Fibroblast of the aortic adventitia (primary cell): ENCODE results near the gene STK24. TPM values are rescaled to one million over a fixed set of nuclear protein-coding genes. Genes with fewer than 3 reads are reported as not detected.
"Not testable (repeated sequence)": the region's sequence is repeated elsewhere in the genome, so short reads cannot be mapped to it uniquely, and the experiment has no call there.

ENCODE experiments used
- DNase-seq: peaks from one replicate; pipeline ENCODE4 v3.0.0-alpha.2; 2010; ENCODE audit warnings: low read depth
- H3K4me3 ChIP-seq: 2 replicates; pipeline ENCODE4 v1.5.1; 2011; ENCODE audit warnings: low read depth, mild to moderate bottlenecking, control low read depth, low read length, moderate library complexity
- total RNA-seq: library from RNA; depleted of rRNA; stranded (reverse); fragments of >200 nt; gene quantifications from 2 replicates; pipeline ENCODE4 v1.2.3, GENCODE V29; 2012; ENCODE audit warnings: low replicate concordance
- TF ChIP-seq, protein P1 (sequence below): IDR thresholded peaks from 2 replicates; pipeline ENCODE4 v1.5.1; 2011; ENCODE audit warnings: mild to moderate bottlenecking, low read length, control low read depth, inconsistent platforms; ENCODE audit not compliant: insufficient read depth

Gene STK24
- total RNA-seq, 1 donor: 64.0 TPM

DNA sequence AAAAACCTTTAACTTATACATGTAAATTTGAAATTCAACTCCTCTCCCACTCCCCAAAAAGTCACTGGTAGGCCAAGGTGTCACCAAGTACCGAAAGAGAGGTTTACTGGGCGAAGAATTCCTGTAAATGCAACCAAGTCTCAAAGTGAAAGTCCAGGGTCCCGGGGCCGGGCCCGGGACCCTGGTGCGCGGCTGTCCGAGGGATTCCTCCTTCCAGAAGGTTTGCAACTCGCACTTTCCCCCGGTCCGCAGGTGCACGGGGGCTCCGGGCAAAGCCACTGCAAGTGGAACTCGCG is 1.1 kb downstream of the STK24 start:
- peak overlapping the region; percentile 84 for H3K4me3 ChIP-seq
- TF ChIP-seq, protein P1, sequence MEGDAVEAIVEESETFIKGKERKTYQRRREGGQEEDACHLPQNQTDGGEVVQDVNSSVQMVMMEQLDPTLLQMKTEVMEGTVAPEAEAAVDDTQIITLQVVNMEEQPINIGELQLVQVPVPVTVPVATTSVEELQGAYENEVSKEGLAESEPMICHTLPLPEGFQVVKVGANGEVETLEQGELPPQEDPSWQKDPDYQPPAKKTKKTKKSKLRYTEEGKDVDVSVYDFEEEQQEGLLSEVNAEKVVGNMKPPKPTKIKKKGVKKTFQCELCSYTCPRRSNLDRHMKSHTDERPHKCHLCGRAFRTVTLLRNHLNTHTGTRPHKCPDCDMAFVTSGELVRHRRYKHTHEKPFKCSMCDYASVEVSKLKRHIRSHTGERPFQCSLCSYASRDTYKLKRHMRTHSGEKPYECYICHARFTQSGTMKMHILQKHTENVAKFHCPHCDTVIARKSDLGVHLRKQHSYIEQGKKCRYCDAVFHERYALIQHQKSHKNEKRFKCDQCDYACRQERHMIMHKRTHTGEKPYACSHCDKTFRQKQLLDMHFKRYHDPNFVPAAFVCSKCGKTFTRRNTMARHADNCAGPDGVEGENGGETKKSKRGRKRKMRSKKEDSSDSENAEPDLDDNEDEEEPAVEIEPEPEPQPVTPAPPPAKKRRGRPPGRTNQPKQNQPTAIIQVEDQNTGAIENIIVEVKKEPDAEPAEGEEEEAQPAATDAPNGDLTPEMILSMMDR: no peak
- no peak for DNase-seq

DNA sequence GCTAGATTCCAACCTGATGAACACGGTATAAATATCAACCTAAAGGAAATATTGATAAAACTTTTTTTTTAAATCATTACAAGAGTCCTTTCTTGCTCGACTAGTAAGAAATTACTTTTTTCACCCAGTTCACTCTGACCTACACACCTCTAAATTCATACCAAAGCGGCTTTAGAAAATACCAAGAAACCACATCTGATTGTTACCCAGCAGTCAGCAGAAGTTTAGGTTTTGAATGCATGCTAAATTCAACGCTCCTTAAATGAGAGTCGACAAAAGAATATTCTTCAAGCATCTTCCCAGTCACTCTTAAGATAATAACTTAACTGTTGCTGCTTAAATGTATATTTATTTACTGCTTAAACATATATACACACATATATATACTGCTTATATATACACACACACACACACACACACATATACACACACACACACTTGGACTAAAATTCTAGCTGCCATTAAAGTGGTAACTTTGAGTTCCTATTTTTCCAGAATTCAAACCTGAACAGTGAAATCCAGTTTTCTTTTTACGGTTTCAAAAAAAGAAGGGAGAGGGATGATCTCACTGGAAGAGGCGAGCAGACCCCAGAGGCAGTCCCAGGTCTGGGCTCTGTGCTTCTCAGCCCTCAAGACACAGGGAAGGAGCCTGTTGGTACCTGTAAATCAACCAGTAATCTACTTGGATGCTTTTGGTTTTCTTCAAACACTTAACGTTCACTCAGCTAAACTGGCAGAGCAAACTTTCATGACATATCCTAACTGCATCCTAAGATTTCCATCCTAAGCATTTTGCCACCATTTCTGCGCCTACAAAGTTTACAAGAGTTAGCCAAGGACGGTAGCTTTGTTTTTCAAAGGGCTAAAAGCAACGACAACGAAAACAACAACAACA is 1.7 kb downstream of the STK24 start:
- DNase-seq: no peak
- TF ChIP-seq, protein P1: no peak

DNA sequence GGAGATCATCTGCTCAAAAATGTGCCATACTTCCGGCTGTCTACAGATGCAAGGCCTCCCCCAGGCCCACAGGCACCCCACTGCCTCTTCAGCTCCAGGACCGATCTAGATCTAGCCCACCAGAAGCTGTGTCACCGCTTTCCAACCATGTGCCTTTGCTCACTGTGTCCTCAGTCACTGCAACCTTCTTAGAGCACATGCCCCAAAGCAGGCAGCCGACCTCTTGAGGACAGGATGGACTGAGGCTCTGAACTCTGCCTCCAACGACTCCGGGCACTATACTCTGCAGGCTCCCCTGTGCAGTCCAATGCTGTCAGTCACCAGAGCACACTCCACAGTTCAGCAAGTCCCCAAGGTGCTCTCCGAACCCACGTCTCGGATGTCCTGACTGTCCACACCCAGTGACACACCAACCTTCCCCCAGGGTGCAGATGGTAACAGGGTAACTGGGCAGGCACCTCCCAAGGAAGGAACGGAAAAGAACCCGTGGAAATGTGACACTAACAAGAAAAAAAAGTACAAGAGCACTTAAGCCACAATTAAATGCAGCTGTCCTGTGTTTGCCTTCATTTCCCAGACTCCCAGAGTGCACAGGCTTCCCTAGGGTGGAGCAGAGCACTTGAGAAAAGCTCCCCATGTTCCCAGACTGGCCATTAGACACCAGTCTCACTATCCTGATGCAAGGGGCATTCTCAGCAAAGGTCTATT is 4.8 kb downstream of the STK24 start:
- DNase-seq: peak; percentile 63
- TF ChIP-seq, protein P1: no peak
- peak overlapping the region; percentile 22 for H3K4me3 ChIP-seq

More for the DNA sequence above, 1.7 kb downstream of the STK24 start:
- H3K4me3 ChIP-seq: peak overlapping the region; percentile 84

DNA sequence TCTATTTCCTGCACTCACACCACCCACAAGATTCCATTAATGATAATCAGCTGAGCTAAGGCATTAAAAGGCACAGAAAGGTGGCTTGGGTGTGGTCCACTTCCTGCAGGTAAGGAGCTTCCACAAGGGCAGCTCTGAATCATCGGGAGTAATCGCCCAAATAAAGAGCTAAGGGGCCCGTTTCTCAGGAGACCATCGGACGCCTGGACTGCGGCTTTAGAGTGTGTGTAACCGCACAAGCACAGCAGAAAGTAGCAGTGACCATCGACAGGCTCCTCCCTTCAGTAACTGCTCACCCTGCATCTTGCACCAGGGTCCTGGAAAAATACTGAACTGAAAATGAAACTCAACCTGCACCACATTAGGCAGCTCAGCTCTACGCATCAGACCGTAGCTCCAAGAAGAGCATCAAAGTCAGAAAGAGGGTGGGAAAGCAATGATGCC is 6.0 kb downstream of the STK24 start:
- no peak for DNase-seq
- TF ChIP-seq, protein P1: no peak
- no peak overlapping the region for H3K4me3 ChIP-seq

DNA sequence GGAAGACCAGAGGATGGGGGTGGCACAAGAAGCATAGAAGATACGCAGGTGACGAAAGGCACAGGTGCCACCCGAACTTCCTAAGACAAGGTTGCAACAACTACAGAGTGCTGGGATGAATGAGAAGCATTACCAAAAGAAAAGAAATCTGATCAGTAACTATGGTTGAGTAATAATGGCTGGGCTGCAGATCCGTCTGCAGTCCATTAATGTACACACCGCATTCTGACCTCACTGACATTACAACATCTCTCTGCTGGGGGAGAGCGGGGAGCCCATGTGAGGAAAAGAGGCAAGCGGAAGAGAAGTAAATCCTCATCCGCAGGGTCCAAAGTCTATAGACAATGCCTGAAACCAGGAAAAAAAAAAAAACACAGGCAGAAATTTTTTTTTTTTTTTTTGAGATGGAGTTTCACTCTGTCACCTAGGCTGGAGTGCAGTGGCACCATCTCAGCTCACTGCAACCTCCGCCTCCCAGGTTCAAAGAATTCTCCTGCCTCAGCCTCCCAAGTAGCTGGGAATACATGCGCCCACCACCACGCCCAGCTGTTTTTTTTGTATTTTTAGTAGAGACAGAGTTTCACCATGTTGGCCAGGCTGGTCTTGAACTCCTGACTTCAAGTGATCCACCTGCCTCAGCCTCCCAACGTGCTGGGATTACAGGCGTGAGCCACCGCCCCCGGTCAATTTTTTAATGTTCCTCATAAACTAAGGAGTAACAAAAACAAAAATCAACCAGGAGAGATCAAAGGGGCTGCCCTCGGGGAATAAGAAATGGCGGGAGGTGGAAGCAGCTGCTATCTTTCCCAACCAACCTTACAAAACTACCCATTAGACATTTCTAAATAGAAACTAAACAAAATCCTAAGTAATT is 7.2 kb downstream of the STK24 start:
- not testable (repeated sequence) for DNase-seq, H3K4me3 ChIP-seq

DNA sequence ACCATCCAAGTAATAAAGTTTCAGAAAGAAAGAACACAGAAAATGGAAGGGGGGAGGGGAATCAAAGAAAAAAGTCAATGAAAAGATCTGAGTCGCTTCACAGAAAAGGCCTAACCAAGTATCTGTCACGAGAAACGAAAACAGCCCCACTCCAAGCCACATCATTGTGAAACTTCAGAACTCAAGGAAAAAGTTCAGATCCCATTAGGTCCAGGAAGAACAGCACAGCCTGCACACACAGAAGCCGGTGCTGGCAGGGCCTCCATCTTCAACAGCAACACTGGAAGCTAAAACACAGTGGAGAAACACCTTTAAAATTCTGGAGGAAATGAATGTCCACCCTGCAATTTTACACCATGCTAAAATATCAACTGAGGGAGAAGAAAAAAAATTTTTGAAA is 8.0 kb downstream of the STK24 start:
- DNase-seq: no peak
- no peak overlapping the region for H3K4me3 ChIP-seq
- TF ChIP-seq, protein P1: no peak
